DOHH2 (cell line): ENCODE measurements around the gene LOXL1.

Experiments
- H3F3A ChIP-seq: fragments of 200-600 bp; sonication (generic), shearing (Covaris generic); 2 replicates; pipeline ENCODE4 v1.6.0; 2016; ENCODE audit warnings: antibody characterized with exemption, mild to moderate bottlenecking; ENCODE audit not compliant: control insufficient read depth, insufficient read depth
- H3K27ac ChIP-seq: fragments of 200-600 bp; sonication (generic); 2 replicates; pipeline ENCODE4 v1.5.1; 2014; ENCODE audit warnings: low read depth, mild to moderate bottlenecking, low read length, moderate library complexity
- H3K27me3 ChIP-seq: fragments of 200-600 bp; sonication (generic); 2 replicates; pipeline ENCODE4 v1.6.1; 2014; ENCODE audit warnings: mild to moderate bottlenecking, low read length, mixed read lengths; ENCODE audit not compliant: control insufficient read depth
- H3K36me3 ChIP-seq: fragments of 200-600 bp; sonication (generic); 2 replicates; pipeline ENCODE4 v1.6.1; 2014; ENCODE audit warnings: mild to moderate bottlenecking, low read length, moderate library complexity, mixed read lengths; ENCODE audit not compliant: control insufficient read depth
- H3K4me1 ChIP-seq: fragments of 200-600 bp; sonication (generic); 2 replicates; pipeline ENCODE4 v1.6.1; 2014; ENCODE audit warnings: mild to moderate bottlenecking, low read length, mixed read lengths; ENCODE audit not compliant: control insufficient read depth
- H3K4me2 ChIP-seq: fragments of 200-600 bp; sonication (generic); 2 replicates; pipeline ENCODE4 v1.6.0; 2014; ENCODE audit warnings: mild to moderate bottlenecking, low read length, moderate library complexity
- H3K4me3 ChIP-seq: fragments of 200-600 bp; sonication (generic); 2 replicates; pipeline ENCODE4 v1.5.1; 2014; ENCODE audit warnings: mild to moderate bottlenecking, low read length, mixed read lengths
- H3K79me2 ChIP-seq: fragments of 200-600 bp; sonication (generic); 2 replicates; pipeline ENCODE4 v1.6.1; 2014; ENCODE audit warnings: mild to moderate bottlenecking, low read length, mixed read lengths; ENCODE audit not compliant: control insufficient read depth
- H3K9me2 ChIP-seq: fragments of 200-600 bp; sonication (generic); replicated peaks from 2 replicates; pipeline ENCODE4 v1.6.1; 2014; ENCODE audit warnings: mild to moderate bottlenecking, low read length, mixed read lengths; ENCODE audit not compliant: control insufficient read depth
- H3K9me3 ChIP-seq: fragments of 200-600 bp; sonication (generic); 2 replicates; pipeline ENCODE4 v1.6.1; 2014; ENCODE audit warnings: antibody characterized with exemption, low read length, mixed read lengths; ENCODE audit not compliant: control insufficient read depth, insufficient read depth
- H4K20me1 ChIP-seq: fragments of 200-600 bp; sonication (generic); 2 replicates; pipeline ENCODE4 v1.6.0; 2014; ENCODE audit warnings: low read depth, mild to moderate bottlenecking, antibody characterized with exemption, low read length, moderate library complexity; ENCODE audit not compliant: control insufficient read depth, insufficient read depth
- CTCF ChIP-seq: fragments of 200-600 bp; sonication (generic); IDR thresholded peaks from one replicate; pipeline ENCODE4 v1.5.1; 2014; ENCODE audit warnings: antibody characterized with exemption, mild to moderate bottlenecking, low read depth, low read length; ENCODE audit not compliant: poor library complexity, severe bottlenecking
- EZH2phosphoT487 ChIP-seq: fragments of 200-600 bp; sonication (generic); IDR thresholded peaks from 2 replicates; pipeline ENCODE4 v1.6.1; 2017; ENCODE audit warnings: borderline replicate concordance, mild to moderate bottlenecking, antibody characterized with exemption, low read length, moderate library complexity, mixed read lengths

LOXL1 gene

DNA sequence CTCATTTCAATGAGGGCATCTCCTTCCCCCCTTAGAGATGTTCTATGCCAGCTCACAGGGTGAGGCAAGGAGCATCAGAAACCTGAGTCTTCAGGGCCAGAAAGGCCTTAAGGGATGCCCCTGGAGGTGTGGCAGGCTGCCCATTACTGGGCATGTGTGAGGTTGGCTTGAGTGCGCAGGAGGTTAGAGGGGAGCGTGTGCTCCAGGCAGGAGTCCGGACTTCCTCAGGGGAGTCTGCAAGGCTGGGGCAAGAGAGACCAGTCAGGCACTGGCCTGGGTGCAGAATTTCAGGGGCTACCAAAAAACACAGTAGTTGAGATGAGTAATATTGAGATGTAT lies 1.9 kb downstream of the LOXL1 start:
- TF ChIP-seq CTCF (no peak), EZH2phosphoT487 (no peak)
- no peak overlapping the region for H3K4me2 ChIP-seq

DNA sequence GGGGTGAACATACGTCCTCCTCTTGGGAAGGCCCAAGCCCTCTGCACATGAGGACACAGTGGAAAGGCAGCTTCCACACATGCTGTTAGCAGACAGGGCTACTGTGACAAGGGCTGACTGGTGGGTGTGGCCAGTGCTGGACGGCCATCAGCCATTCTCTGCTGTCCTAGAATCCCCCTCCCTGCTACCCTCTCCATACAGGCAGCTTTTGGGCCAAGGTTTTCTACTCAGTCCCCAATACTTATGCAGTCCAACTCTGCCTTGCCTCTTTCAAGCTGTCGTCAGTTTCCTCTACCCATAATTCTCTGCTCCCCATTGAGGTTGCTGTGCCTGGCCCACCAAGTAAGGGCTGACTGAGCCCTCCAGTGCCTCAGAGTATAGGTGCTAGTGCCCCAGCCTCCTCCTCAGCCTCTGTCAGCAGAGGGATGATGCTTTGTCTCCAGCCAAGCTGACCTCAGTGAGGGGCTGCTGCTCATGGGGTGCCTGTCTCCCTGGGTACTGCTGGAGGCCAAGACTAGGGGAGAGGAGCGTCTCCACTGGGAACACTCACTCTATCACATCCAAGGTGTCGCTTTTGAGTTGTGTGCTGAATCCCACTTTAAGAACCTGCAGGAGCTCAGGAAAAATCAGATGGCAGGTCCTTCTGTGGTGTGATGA lies 2.8 kb downstream of the LOXL1 start:
- H3K4me2 ChIP-seq: no peak overlapping the region
- H3K9me3 ChIP-seq: no peaks in the 10 kb centered on the region
- H3K27ac ChIP-seq: no peak overlapping the region
- H3F3A ChIP-seq: no peaks in the 10 kb centered on the region
- H3K27me3 ChIP-seq: peaks cover 3% of the 10 kb centered on the region; the same call in 1 of the 2 replicates
- no peaks in the 10 kb centered on the region for H4K20me1 ChIP-seq
- H3K79me2 ChIP-seq: no peaks in the 10 kb centered on the region
- no peak overlapping the region for H3K4me3 ChIP-seq
- no peaks in the 10 kb centered on the region for H3K9me2 ChIP-seq
- H3K4me1 ChIP-seq: no peaks in the 10 kb centered on the region
- no peak for TF ChIP-seq CTCF
- no peak for TF ChIP-seq EZH2phosphoT487
- no peaks in the 10 kb centered on the region for H3K36me3 ChIP-seq

More for the DNA sequence above, 1.9 kb downstream of the LOXL1 start:
- Histone ChIP-seq H3F3A (no peaks in the 10 kb centered on the region), H3K79me2 (no peaks in the 10 kb centered on the region), H3K9me2 (no peaks in the 10 kb centered on the region), H3K27ac (no peak overlapping the region), H4K20me1 (no peaks in the 10 kb centered on the region), H3K27me3 (peaks cover 3% of the 10 kb centered on the region; the same call in 1 of the 2 replicates), H3K4me1 (no peaks in the 10 kb centered on the region), H3K4me3 (no peak overlapping the region), H3K9me3 (no peaks in the 10 kb centered on the region), H3K36me3 (no peaks in the 10 kb centered on the region)

- TF ChIP-seq EZH2phosphoT487 (no peak), CTCF (no peak)
- H3K9me3 ChIP-seq: no peaks in the 10 kb centered on the region
- H3F3A ChIP-seq: no peaks in the 10 kb centered on the region
- no peaks in the 10 kb centered on the region for H3K4me1 ChIP-seq
- H3K27me3 ChIP-seq: 0 out of 2 replicates have a peak, but pooled peaks cover 3% of the 10 kb centered on the region
- H3K36me3 ChIP-seq: no peaks in the 10 kb centered on the region
- no peaks in the 10 kb centered on the region for H3K9me2 ChIP-seq
- H3K79me2 ChIP-seq: no peaks in the 10 kb centered on the region
- no peak overlapping the region for H3K27ac ChIP-seq
- no peak overlapping the region for H3K4me3 ChIP-seq
- H3K4me2 ChIP-seq: no peak overlapping the region
- H4K20me1 ChIP-seq: no peaks in the 10 kb centered on the region
Observed at GRCh38 chr15:73930371-73930770, 4.1 kb downstream of the LOXL1 start.
